Measurements from ENCODE around the gene VAMP1. TPM values are rescaled to one million over a fixed set of nuclear protein-coding genes. Genes with fewer than 3 reads are reported as not detected.

Gene VAMP1
- total and polyA plus RNA-seq, 9 of the 15 experiments (the other 6 are each of a cell fraction or from before 2014, with no cell fraction given) = 0.76 to 13.2 (median 4.2) TPM

GRCh38 chr12:6466184-6466573, 4.3 kb downstream of the VAMP1 start (continued):
- TF ChIP-seq MLX (CRISPR knock-in tag; conservative IDR thresholded peaks at IDR 0.05) (no peak), RCOR1 (IDR thresholded peaks at IDR 0.05; ENCODE audit: borderline replicate concordance in 1 of 2, low read depth in 2 of 2, low read length in 2 of 2) (no peak), ZNF217 (CRISPR knock-in tag; IDR thresholded peaks at IDR 0.05) (no peak), RBM14 (IDR thresholded peaks at IDR 0.05; ENCODE audit: borderline replicate concordance, insufficient read depth, low read depth, low read length) (no peak), ESRRA (IDR thresholded peaks at IDR 0.05; ENCODE audit: borderline replicate concordance, low read depth) (no peak), GATAD2A (IDR thresholded peaks at IDR 0.05) (no peak), FOXP4 (CRISPR knock-in tag; IDR thresholded peaks at IDR 0.05; ENCODE audit: borderline replicate concordance) (no peak), E2F4 (CRISPR knock-in tag; IDR thresholded peaks at IDR 0.05; ENCODE audit: low read depth) (no peak), PTTG1 (tag; IDR thresholded peaks at IDR 0.05; ENCODE audit: low read depth) (no peak), MYC (IDR thresholded peaks at IDR 0.05; ENCODE audit: low read depth, low read length) (no peak), MYC (CRISPR knock-in tag; IDR thresholded peaks at IDR 0.05; ENCODE audit: borderline replicate concordance, low read depth) (no peak), NCOA2 (IDR thresholded peaks at IDR 0.05; ENCODE audit: partially characterized antibody in 2 of 2) (no peak), USF2 (CRISPR knock-in tag; IDR thresholded peaks at IDR 0.05) (no peak), FUS (optimal IDR thresholded peaks at IDR 0.05; ENCODE audit: low read depth, low read length) (no peak), ZFP36 (IDR thresholded peaks at IDR 0.05; ENCODE audit: low read depth, low read length, partially characterized antibody) (no peak)
